Body of pancreas (tissue), 4 donors: ENCODE results near the gene DYTN.

ENCODE experiments used
- CTCF ChIP-seq, 7 experiments: fragments of 450-650 bp in 4 of 7; fragments of 200-600 bp in 3 of 7; sonication (generic) in 3 of 7; IDR thresholded peaks; one replicate each; pipeline ENCODE4 v1.5.1; 2016 to 2019; ENCODE audit warnings: antibody characterized with exemption in 7 of 7
- POLR2A ChIP-seq, 3 donors: fragments of 450-650 bp; IDR thresholded peaks; one replicate each; pipeline ENCODE4 v1.6.1; 2016; ENCODE audit warnings: antibody characterized with exemption in 3 of 3, mild to moderate bottlenecking in 2 of 3

- TF ChIP-seq CTCF (IDR thresholded peaks at IDR 0.05) (no peak), POLR2A (IDR thresholded peaks at IDR 0.05) (no peak)
Observed at GRCh38 chr2:206635015-206635414, 83.2 kb downstream of the DYTN start.
